ENCODE data around the gene CCDC85C. TPM values are rescaled to one million over a fixed set of nuclear protein-coding genes. Genes with fewer than 3 reads are reported as not detected.

The CCDC85C gene
- total RNA-seq, 4 donors from 2014 or later: 0.88 to 56.3 (median 13.6) TPM

GRCh38 chr14:99634443-99634842, 30.4 kb upstream of the CCDC85C start:
- no peak for DNase-seq
- intact Hi-C loops (cut with DNase I; ENCODE audit: low total_unique reads): no loop called here
- Histone ChIP-seq H3K36me3 (no peaks in the 10 kb centered on the region), H3K27ac (no peak overlapping the region), H3K9me3 (no peaks in the 10 kb centered on the region), H3K4me3 (no peak overlapping the region), H3K27me3 (no peaks in the 10 kb centered on the region), H3K4me1 (no peaks in the 10 kb centered on the region)
- no peak for TF ChIP-seq POLR2A (IDR thresholded peaks at IDR 0.05)
- TF ChIP-seq CTCF (IDR thresholded peaks at IDR 0.05): no peak

GRCh38 chr14:99633918-99634317, 29.9 kb upstream of the CCDC85C start:
- no peaks in the 10 kb centered on the region for H3K27me3 ChIP-seq
- DNase-seq: no peak
- TF ChIP-seq POLR2A (IDR thresholded peaks at IDR 0.05) (no peak), CTCF (IDR thresholded peaks at IDR 0.05) (no peak)
- no peaks in the 10 kb centered on the region for H3K36me3 ChIP-seq
- intact Hi-C loops (cut with DNase I; ENCODE audit: low total_unique reads): no loop called here
- H3K4me1 ChIP-seq: no peaks in the 10 kb centered on the region
- H3K4me3 ChIP-seq: no peak overlapping the region
- H3K27ac ChIP-seq: no peak overlapping the region
- H3K9me3 ChIP-seq: no peaks in the 10 kb centered on the region

GRCh38 chr14:99633141-99633540, 29.1 kb upstream of the CCDC85C start:
- Histone ChIP-seq H3K27ac (no peak overlapping the region), H3K36me3 (no peaks in the 10 kb centered on the region), H3K4me1 (no peaks in the 10 kb centered on the region), H3K27me3 (no peaks in the 10 kb centered on the region), H3K9me3 (no peaks in the 10 kb centered on the region), H3K4me3 (no peak overlapping the region)
- no peak for TF ChIP-seq POLR2A (IDR thresholded peaks at IDR 0.05)
- DNase-seq: no peak
- intact Hi-C loops (cut with DNase I; ENCODE audit: low total_unique reads): no loop called here

- intact Hi-C loops (cut with DNase I; ENCODE audit: low total_unique reads): no loop called here
- no peak for DNase-seq
- Histone ChIP-seq H3K27ac (no peak overlapping the region), H3K27me3 (no peaks in the 10 kb centered on the region), H3K9me3 (no peaks in the 10 kb centered on the region), H3K4me1 (no peaks in the 10 kb centered on the region), H3K36me3 (no peaks in the 10 kb centered on the region), H3K4me3 (no peak overlapping the region)
- no peak for TF ChIP-seq CTCF (IDR thresholded peaks at IDR 0.05)
- no peak for TF ChIP-seq POLR2A (IDR thresholded peaks at IDR 0.05)
Observed at GRCh38 chr14:99632410-99633035, 28.5 kb upstream of the CCDC85C start.

GRCh38 chr14:99630202-99630601, 26.2 kb upstream of the CCDC85C start:
- no peak overlapping the region for H3K4me3 ChIP-seq
- H3K9me3 ChIP-seq: no peaks in the 10 kb centered on the region
- H3K27ac ChIP-seq: no peak overlapping the region
- H3K4me1 ChIP-seq: no peaks in the 10 kb centered on the region
- intact Hi-C loops (cut with DNase I; ENCODE audit: low total_unique reads): no loop called here
- DNase-seq: no peak
- no peaks in the 10 kb centered on the region for H3K27me3 ChIP-seq
- TF ChIP-seq CTCF (IDR thresholded peaks at IDR 0.05) (no peak), POLR2A (IDR thresholded peaks at IDR 0.05) (no peak)
- H3K36me3 ChIP-seq: no peaks in the 10 kb centered on the region
